ENCODE measurements around the gene HTR3A.

The HTR3A gene

DNA sequence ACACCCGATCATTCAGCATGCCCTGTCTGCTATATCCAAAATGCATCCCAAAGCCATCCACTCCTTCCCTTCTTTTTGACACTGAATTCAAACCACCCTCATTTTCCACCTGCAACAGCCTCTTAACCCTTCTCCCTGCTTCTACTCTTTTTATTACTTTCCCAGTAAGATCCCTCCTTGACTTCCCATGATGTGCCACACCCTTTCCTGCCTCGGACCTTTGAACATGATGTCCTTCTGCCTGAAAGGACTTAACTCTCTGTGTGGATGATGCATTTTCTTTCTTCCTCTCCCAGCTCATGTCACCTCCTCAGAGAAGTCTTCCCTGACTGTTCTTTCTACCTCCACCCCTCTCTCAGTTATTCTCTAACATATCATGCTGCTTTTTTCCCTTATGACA lies 36.5 kb downstream of the HTR3A start:
- Histone ChIP-seq H3K4me3 (no peak overlapping the region), H3K27ac (no peak overlapping the region)

DNA sequence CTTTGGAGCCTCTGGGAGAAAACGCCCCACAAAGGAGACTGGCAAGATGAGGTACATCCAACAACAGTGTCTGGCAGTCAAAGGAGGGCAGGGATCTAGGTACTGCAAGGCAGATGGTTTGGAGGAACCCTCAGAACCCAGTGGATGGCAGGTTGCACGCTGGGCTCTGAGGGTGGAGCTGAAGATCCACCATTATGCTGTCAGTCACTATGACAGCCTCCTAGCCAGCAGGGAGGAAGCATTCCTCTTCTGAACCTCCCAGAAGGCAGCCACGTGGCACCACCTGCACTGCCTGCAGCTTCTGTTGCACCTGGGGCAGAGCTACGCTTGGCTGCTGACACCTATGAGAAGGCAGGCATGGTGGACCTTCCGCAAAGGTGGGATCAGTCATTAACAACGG lies 40.2 kb downstream of the HTR3A start:
- H3K27ac ChIP-seq, result no peak overlapping the region
- H3K4me3 ChIP-seq, result no peak overlapping the region

DNA sequence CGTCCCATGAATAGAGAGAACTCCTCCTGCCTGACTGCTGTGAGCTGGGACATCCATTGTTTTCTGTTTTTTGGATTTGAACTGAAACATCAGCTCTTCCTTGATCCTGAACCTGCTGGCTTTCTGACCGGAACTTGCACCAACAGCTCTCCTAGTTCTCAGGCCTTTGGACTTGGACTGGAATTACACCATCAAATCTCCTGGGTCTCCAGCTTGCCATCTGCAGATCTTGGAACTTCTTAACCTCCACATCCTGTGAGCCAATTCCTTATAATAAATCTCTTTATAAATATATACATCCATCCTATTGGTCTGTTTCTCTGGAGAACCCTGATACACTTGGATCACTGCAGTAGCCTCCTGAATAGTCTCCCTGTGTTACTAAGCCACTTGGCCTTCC lies 42.1 kb downstream of the HTR3A start:
- Histone ChIP-seq H3K27ac (no peak overlapping the region), H3K4me3 (no peak overlapping the region)

DNA sequence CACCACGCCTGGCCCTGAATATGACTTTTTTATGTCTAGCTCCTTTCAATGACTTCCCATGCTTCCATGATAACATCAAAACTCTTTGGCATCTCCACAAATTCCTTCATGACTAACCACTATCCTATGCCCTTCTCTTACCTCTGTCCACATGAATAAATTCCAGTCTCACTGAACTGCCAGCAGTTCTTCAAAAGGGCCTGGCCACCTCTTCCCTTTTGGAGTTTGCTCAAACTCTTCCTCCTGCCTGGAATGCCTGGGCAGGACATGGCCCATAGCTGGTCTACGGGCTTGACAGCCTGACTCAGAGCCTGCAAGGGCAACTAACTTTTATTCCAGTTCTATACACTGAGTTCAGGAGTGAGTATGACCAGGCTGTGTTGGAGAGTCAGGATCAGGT lies 42.8 kb downstream of the HTR3A start:
- Histone ChIP-seq H3K27ac (no peak overlapping the region), H3K4me3 (no peak overlapping the region)

DNA sequence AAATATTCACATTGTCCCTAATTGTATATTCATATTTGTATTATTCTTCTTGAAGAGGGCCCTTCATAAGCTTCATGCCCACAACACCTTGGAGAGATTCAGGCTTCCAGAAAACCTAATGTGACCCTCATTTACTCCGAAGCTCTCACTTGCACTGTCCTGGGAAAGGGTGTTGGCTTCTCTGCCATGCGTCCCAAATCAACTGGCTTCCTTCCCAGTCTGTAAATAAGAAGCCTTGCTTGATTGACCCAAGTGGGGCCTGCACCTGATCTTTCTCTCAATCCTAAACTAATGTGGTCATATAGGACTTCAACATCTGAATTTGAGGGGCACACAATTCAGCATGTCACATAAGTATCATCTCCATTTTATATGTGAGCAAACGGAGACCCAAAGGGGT lies 44.1 kb downstream of the HTR3A start:
- no peak overlapping the region for H3K27ac ChIP-seq

DNA sequence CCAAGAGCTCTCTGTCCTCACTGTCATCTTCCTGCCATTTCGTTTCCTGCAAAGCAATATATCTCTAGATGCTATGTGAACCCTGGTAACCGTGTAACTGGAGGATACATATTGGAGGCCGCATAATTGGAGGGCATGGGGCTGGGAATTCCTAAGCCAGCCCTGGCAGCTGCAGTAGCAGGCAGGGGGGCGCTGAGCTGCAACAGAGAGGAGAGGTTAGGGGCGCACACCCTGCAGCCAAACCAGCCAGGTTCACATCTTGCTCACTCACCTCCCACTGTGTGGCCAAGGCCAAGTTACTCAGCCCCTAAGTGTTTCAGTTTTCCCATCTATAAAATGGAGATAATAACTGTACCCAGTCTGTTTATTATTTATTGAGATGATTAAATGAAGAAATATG lies 44.7 kb downstream of the HTR3A start:
- no peak overlapping the region for H3K27ac ChIP-seq
- no peak overlapping the region for H3K4me3 ChIP-seq

More for the DNA sequence above, 44.1 kb downstream of the HTR3A start:
- no peak overlapping the region for H3K4me3 ChIP-seq

DNA sequence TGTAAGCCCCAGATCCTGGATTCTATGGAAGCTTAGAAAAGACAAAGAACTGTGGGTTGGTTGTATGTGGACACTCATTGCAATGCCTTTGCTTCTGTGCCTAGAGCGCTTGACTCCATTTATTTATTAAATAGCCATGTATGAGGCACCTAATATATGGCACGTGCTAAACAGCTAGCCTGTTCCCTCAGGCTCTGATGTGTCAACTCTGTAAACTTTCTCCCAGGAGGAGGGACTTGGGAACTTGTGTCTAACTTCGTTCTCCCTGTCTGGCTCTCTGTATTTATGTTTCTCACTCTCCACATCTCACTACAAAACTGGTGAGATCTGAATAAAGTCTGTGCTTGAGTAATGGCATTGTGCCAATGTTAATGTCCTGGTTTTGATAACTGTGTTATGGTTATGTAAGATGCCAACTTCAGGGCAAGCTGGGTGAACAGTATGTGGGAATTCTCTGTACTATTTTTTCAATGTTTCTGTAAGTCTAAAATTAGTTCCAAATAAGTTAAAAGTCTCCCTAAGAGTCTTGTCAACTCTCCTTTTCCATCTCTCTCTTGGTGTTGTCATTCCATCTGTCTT lies 50.5 kb downstream of the HTR3A start:
- no peak overlapping the region for H3K27ac ChIP-seq
- no peak overlapping the region for H3K4me3 ChIP-seq

DNA sequence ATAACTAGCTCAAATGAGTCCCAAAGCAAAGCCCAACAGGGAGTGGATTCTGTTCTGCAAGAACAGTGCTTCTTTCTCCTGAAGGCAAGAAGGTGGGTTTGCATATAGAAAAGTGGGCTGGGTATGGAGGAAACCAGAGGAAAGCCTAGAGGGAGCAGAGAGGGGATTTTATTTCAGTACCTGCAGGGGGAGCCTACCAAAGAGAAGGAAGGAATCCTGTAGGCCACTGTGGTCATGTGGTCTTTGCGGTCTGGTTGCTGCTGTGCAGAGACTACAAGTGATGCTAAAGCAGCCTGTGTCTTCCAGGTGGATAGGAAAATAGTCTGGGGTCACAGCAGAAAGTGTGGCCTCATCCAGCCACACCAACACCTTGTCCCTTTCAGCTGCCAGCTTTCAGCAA lies 51.4 kb downstream of the HTR3A start:
- H3K4me3 ChIP-seq, result no peak overlapping the region
- no peak overlapping the region for H3K27ac ChIP-seq

DNA sequence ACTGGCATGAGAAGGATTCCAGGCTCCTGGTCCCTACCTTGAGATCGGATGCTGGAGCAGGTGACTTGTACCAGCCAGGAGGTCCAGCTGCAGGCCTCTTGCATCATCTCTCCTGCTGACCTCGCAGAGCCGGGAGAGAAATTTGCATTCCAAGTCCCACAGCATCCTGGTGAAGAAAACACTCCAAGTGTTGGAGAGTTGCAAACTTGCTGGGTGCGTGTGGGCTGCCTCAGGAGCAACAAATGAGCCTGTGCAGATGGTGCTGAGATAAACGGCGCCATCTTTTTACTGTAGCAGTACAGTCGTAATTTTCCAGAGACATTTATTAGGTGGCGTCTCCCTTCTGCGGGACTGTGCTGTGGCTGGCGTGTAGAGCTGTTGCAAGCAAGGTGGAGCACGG lies 52.5 kb downstream of the HTR3A start:
- no peak overlapping the region for H3K4me3 ChIP-seq
- H3K27ac ChIP-seq, result no peak overlapping the region

DNA sequence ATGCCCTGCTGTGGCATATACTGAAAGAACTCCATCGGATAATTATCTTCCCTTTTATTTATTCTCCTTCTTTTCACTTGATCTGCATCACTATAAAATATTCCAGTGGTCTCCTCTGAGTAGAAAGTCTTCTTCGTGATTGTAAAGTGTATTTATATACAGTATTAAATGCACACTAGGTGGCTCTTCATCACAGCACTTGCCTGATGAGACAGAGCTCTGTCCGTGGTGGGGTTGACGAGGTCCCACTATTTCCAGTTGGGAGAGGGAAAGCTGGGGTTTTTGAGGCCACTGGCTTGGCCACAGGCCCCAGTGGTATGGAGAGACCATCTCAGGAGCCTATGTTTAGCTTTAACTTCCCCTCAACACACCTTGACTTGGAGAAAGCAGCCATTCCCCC lies 53.0 kb downstream of the HTR3A start:
- H3K27ac ChIP-seq, result no peak overlapping the region

DNA sequence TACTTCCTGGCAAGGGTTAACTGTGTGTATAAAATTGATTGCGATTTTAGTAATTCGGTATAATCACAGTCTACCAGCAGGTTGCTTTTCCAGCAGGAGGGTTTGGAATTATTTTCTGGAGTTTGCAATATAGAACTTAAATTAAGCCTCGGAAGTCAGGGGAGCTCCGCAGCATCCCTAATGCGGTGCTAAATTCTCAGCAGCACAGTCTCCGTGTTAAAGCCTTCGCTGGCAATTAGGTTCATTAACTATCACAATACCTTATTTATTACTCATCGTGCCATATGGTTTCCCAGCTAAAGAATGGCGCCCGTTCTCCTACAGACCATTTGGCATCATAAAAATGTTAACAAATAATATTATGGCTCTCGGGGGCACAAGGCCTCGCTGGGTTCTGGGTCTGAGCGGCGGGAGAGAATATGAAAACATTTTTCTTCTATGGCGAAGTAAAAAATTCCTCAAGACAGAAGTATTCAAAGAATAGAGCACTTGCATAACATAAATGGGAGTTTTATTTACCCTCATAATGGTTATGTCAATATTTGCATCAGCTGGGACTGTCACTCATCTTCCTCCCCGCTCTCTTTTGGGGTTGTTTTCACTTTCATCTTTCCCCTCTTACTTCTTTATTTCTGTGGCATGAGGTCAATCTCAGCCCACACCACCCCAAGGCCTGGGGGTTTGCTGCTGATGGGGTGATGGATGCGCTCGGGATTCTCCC lies 56.5 kb downstream of the HTR3A start:
- Histone ChIP-seq H3K4me3 (no peak overlapping the region), H3K27ac (no peak overlapping the region)

More for the DNA sequence above, 53.0 kb downstream of the HTR3A start:
- H3K4me3 ChIP-seq, result no peak overlapping the region

DNA sequence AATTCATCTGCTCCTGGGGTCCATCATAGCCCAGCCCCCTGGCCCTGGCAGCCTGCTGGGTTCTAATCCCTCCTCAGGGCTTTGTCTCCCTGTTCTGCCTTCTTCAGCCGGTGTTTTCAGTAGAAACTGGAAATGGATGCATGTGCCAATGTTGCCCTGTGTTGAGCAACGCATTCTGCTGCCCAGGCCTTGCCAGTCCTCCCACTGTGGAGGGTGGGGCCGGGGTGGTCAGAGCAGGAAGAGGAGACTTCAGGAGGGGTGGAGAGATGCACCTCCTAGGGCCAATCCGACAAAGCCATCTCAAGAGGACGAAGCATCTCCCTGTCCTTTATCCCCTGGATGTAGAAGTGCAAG lies 57.0 kb downstream of the HTR3A start:
- Histone ChIP-seq H3K4me3 (no peak overlapping the region), H3K27ac (no peak overlapping the region)

DNA sequence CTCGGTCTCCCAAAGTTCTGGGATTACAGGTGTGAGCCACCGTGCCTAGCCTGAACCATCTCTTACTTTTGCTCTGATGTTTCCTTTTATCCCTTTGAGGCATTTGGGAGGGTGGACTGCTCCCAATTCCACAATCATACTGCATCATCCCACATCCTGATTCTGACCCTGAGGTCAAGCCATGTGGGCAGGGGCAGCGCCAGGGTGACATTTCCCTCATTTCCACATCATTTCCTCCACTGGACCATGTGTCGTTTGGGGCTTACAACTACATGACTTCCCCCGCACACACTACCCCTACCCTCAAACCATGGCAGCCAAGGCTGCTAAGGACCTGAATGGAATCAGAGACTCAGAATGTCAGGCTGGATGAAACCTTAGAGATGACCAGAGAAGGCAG lies 58.2 kb downstream of the HTR3A start:
- no peak overlapping the region for H3K27ac ChIP-seq
- no peak overlapping the region for H3K4me3 ChIP-seq

DNA sequence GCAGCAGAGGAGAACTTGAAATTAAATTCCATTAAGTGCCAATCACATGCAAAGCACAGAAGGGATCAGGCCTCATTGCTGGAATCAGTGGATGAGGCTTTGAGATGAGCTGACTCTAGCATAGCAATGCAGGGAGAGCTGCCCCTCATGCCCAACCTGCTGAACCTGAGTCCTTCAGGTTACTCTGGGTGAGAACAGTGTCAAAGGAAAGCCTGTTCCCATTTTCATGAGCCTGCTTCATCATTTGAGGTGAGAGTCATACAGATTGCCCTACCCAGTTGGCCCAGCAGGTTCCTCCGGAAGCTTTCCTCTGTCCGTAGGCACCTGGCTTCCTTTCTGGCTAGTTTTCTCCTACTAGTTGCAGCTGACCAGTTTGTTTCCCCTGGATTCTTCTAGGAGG lies 58.7 kb downstream of the HTR3A start:
- Histone ChIP-seq H3K27ac (no peak overlapping the region), H3K4me3 (no peak overlapping the region)

DNA sequence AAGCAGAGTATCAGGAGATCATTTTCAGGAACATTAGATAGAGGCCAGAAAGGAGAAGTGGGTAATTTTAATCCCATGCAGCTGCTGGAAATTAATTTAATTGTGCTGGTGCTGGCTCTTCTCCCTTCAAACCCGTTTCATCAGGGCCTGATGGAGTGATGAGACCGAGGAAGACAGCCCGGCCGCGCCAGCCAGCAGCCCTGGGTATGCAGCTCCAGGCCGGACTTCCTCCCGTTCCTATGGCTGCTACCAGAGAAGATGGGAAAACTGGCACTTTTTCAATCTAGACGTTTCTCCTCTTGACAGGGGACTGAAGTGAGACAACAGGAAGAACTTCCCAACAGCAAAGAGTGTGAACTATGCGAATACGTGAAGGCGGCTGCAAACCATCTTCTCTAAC lies 60.0 kb downstream of the HTR3A start:
- no peak overlapping the region for H3K4me3 ChIP-seq

DNA sequence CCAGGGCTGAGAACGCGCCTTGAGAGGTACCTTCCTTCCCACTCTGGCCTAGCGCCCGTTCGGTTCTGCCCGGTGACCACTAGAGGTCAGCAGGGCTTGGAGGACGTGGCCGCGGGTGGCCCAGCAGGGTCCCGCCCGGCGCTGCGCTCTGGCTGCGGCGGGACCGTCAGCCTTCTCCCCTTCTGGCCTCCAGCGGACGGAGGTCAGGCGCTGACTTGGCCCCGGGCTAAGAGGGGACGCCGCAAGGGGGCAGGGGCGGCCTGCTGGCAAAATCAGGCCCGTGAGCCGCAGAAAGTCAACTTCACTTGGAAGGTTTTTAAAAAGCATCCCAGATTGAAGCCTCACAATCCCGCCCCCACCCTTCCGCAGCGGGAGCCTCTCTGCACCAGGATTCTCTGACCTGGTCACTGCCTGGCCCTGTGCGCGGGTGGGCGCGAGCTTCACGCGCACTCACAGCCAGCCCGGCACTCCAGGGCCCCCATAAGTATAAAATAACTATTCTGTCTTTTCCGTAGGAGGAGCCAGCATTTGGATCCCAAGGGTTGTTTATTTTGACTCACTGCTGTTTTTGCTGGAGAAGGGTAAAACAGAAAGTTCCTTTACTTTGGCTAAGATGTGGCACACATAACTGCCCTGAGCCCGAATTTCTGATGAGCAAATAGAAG lies 61.4 kb downstream of the HTR3A start:
- Histone ChIP-seq H3K27ac (peak overlapping the region in 6 of 21 experiments; percentile 26 to 55 (median 38)), H3K4me3 (peak overlapping the region in 4 of 7 experiments; percentile 3 to 34 (median 12))

More for the DNA sequence above, 60.0 kb downstream of the HTR3A start:
- H3K27ac ChIP-seq, result no peak overlapping the region

DNA sequence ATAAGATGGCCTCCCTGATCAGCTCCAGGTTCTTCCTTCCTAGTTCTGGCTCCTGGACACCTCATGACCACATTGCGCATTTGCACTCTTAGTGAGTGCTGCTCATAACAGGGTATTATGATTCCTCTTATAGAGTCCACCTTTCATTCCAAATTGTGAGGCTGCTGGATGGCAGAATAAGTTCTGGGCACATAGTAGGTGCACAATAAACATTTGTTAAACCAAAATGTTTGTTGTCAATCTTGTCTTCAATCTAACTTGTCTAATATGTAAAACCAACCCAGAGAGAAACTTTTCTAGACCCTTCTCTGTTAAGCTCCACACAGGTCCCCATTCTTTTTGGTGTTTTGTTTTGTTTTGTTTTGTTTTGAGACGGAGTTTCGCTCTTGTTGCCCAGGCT lies 62.0 kb downstream of the HTR3A start:
- Histone ChIP-seq H3K4me3 (no peak overlapping the region), H3K27ac (peak overlapping the region in 1 of 21 experiments; percentile 26)

DNA sequence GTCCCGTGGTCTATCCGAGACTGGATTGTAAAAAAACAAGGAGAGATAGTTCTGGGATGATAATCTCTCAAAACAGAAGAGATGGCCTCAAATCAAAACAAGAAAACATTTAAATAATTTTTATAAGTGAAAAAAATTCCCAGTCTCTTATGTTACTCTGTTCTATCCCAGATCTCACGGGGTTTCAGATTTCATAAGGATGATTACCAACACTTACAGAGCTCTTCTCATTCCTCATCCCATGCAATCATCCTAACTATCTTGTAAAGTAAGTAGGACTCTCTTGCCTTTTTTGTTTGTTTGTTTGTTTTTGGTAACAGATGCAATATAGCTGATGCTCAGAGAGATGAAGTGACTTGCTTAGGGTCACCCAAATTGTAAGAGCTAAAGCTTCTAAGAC lies 64.6 kb downstream of the HTR3A start:
- no peak overlapping the region for H3K27ac ChIP-seq

More for the DNA sequence above, 64.6 kb downstream of the HTR3A start:
- no peak overlapping the region for H3K4me3 ChIP-seq

All from skin epidermis (tissue), 12 donors.